GM19467 (cell line): ENCODE data around the gene CCDC9.
A peak's percentile ranks its signal among the peaks of the same experiment; 100 is the strongest.
"Not testable (repeated sequence)": the region's sequence is repeated elsewhere in the genome, so short reads cannot be mapped to it uniquely, and the experiment has no call there.

ENCODE experiments used
- ATAC-seq: cut with Tn5 transposase; IDR thresholded peaks from one replicate; pipeline ENCODE4 v1.9.1; 2021; ENCODE audit warnings: mild to moderate bottlenecking, moderate library complexity; ENCODE audit not compliant: unreplicated experiment

Gene CCDC9

DNA sequence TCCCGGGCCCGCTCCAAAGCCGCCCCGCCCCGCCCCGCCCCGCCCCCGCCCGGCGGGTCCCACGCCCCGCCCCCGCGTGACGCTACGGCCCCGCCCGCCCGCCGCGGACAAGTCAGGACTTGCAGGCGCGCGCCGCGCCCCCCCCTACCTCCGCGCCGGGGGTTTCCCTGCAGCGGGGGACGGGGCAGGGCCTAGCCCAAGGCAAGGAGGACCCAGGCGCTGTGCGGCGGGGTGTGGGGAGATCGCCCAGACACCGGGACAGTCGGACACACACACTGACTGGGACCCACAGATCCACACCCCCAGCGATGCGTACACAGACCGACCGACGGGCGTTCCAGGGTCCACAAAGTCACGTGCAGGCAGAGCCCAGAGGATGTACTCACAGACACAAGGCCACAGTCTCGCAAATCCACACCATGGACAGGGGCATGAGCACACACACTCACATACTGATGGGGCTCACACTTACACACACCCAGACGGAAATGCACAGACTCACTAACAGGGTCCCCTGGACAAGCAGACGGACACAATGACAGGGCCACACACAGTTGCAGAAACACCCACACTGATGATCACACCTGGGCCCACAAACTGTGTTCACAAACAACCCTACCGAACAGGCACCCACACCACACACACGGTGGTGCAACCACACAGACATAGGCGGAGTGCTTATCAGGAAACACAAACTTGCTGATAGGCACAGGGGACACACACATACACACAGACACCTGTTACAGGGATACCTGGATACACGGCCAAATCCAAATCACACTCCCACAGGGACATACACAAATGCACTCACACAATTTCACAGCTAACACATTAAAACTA is 24.9 kb upstream of the CCDC9 start:
- ATAC-seq, result peak; percentile 27

DNA sequence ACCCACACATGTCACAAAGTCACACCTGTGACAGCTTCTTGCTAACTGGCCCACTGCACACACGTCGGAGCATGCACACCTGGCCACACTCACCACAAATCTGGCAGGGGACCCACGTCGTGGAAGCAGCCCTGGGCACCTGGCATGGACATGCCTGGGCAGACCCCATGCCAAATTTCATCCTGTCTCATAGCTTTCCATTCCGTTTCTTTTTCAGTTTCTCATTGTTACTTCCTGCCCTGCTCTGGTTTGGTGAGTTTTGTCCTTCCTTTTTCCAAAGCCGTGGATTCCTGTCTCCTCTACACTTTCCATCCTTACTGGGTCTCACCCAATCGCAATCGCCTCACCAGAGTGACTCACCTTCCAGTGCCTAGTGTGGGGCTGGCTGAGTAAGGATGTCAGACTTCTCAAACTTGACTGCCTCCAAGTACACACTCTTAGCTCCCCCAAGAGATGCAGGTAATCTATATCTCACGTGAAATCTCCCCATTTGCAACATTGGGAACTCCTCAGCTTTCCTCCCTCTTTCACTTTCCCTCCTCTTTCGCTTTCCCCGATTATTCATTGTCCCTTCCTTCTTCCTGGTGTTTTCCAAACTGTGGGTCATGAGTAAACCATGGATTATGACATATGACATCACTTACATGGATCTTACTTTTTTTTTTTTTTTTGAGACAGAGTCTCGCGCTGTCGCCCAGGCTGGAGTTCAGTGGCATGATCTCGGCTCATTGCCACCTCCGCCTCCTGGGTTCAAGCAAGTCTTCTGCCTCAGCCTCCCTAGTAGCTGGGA is 23.7 kb upstream of the CCDC9 start:
- no peak for ATAC-seq

DNA sequence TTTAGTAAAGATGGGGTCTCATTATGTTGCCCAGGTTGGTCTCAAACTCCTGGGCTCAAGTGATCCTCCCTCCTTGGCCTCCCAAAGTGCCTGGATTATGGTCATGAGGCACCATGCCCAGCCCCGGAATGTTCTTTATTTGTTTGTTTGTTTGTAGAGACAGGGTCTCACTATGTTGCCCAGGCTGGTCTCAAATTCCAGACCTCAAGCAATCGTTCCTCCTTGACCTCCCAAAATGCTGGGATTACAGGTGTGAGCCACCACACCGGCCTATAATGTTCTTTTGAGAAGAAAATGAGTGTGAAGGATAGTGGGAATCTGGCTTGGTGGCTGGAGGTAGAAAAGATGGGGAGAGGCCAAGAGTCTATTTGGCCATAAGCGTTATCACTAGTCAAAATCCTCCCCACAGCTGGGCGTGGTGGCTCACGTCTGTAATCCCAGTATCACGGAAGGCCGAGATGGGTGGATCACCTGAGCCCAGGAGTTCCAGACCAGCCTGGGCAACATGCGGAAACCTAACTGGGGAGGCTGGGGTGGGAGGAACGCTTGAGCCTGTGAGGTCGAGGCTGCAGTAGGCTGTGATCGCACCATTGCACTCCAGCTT is 20.2 kb upstream of the CCDC9 start:
- no peak for ATAC-seq

DNA sequence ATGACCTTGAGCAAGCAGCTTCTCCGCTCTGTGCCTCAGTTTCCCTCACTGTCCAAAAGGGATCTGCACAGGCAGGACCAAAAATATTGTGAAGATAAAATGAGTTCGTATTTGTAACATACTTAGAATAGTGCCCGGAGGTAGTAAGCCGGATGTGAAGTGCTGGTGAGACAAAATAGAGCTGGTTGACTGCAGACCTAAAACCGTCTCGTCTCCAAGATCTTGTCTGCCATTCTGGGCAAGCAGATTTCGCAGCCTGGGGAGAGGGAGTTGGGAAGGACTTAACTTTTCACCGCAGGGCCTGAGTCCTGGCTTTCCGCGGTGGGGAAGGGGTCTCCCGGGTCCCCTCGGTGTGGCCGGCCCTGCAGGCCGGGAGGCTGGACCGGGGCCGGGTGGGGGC is 17.2 kb upstream of the CCDC9 start:
- ATAC-seq, result no peak

DNA sequence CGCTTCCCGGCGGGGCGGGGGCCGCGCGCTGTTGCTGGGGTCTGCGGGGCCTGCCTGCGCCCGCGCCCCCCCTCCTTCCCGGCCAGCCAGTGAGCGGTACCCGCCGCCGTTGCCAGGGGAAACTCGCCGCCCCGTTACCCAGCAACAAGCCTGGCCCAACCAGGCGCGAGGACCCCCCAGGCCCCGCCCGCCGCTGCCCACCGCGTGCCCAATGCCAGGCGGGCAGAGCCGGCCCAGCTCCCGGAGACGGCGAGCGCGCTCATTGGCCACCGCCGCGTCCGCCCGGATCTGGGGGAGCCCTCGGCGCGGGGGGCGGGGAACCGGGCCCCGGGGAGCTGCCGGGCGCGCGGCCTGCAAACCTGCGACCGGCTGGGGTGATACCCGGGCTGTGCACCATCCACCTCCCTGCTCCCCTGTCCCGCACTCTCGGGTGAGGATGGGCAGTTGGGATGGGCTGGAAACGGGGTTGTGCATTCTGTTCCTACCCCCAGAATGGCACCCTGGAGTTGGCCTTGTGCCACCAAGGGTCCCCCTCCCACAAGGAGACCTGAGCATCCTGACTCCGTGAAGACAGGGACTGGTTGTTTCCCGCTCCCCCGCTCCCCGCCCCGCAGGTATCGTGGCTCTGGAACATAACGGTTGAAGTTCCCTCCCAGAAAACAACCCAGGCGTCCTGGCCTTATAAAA is 16.6 kb upstream of the CCDC9 start:
- ATAC-seq, result no peak

DNA sequence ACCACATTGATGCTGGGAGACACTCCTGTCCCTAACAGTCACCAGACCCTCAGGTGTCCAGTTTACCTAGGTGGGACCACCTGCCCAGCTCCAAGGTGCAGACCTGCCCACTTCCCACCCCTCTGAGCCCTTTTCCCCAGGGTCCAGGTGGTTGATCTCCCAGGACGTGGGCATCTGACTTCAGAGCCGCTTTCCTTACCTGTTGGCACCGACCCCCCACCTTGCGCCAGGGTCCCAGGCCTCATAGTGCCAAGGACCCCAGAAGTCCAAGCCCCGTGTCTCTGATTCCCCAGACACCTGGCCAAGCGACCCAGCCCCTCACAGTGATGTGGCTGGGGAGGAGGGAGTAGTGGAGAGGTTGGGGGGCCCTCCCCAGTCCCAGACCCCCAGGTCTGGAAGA is 15.8 kb upstream of the CCDC9 start:
- ATAC-seq, result no peak

DNA sequence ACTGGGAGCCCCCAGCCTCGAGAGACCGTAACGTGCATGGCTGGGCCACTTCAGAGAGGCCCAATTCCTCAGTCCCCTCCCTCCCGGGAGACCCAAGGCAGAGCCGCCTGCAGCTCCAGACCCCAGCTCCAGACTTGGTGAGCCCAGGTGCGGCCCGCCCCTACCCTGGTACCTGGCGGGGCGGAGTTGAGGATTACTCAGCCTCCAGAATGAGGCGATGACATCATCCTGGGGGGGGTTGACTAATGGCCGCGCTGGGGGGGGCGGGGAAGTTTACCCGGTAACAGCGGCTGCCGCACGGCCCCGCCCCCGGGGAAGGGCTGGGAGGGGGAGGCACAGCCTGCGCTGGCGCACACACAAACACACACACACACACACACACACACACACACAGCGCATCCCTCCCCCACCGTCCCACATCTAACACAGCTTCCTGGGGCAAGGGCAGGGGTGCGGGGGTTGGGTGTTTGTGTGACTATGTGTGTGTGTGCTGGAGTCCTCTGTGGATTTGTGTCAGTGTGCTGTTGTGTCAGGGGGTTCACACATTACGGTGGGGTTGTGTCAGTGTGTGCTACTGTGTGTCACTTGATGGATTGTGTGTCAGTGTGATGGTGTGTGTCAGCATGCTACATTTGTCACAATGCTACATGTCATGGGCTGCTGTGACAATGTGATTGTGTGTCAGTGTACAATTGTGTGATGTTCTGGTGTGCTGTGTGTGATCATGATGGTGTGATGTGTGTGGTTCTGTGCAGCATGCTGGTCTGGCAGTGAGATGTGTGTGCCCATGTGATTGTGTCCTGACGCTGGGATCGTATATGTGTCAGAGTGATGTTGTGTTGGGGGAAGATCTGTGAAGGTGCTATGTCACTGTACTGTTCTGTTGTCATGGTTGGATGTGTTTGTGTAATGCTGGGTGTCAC is 15.1 kb upstream of the CCDC9 start:
- no peak for ATAC-seq

DNA sequence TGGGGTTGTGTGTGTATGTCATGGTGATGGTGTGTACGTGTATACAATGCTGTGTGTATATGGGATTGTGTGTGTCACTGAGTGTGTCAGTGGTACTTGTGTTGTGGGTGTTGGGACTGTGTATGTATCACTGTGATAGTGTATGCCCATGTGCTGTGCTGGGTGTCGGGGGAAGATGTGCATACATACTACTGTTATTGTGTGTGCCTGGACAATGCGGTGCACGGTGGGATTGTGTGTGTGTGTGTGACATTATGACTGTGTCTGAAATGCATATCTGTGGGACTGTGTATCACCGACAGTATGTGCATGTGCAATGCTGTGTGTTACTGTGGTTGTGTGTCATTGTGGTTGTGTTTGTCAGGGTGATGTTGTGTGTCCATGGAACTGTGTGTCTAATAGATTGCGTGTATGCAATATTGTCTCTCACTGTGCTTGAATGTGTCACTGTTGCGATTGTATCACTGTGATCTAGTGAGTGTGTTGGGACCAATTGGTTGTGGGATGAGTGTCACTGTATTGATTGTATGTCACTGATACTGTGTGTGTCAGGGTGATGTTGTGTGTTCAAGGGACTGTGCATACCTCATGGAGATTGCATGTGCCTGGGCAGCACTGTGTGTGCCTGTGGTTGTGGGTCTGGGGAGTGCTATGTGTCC is 14.3 kb upstream of the CCDC9 start:
- no peak for ATAC-seq

DNA sequence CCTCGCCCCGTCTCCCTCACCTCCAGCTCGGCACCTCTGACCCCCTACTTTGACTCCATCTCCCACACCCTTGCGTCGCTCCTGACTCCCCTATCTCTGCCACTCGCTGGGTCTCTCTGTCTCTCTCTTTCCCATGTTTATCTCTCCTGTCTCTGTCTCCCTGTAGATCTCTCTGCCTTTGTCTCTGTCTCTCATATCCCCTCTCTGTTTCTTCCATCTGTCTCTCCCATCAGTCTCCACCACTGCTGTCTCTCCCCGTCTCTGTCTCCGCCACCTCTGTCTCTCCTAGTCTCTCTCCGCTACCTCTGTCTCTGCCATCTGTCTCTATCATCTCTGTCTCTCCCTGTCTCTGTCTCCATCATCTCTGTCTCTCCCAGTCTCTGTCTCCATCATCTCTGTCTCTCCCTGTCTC is 13.0 kb upstream of the CCDC9 start:
- ATAC-seq, result no peak

DNA sequence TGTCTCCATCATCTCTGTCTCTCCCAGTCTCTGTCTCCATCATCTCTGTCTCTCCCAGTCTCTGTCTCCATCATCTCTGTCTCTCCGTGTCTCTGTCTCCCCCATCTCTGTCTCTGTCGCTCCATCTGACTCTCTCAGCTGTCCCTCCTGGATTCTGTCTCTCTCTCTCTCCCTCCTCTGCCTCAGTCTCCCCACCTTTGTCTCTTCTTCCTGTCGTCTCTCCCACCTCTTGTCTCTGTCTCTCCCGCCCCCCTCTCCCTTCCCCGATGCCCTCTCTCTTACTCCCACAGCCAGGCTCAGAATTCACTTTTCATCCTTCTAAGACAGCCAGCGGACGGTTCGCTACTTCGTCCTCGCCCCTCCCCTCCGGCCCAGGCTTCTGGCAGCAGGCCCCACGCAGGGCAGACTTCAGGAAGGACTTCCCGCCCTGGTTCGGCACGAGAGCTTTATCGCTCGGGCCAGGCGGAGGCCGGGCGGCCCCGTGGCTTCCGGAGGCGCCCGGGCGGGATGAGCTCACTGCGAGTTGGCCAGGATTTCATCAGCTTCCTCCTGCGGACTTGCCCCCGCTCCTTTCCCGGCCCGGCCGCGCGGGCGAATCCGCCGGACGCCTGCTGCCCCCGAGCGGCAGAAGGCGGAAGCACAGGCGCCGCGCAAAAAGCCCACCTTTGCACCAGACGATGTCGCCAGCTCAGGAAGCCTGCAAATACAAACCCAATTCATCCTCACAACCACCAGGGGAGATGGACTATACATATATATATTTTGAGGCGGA is 12.4 kb upstream of the CCDC9 start:
- ATAC-seq, result peak; percentile 56

DNA sequence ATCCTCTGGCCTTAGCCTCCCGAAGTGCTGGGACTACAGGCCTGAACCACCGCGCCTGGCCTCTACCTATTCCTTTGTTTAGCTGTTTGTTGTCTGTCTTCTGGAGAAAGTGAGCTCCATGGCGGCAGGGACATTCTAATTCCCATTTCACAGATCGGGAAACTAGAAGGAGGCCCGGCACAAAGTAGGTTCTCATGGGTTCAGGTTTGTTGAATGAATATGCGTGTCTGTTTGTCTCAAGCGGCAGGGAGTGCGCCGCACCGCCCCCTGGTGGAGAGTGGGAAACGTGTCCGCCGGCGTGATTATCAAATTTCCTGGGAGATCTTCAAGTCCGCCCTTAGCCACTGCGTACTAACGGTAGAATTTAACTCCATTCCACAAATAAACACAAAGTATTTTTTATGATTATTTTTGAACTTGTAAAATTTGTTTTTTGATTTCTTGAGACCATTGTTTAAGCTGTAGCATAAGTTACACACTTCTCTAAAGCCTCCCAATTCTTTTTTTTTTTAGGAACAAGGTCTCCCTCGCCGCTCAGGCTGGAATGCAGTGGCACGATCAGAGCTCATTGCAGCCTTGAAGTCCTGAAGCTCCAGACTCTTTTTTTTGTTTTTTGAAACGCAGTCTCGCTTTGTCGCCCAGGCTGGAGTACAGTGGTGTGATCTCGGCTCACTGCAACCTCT is 8.9 kb upstream of the CCDC9 start:
- no peak for ATAC-seq

DNA sequence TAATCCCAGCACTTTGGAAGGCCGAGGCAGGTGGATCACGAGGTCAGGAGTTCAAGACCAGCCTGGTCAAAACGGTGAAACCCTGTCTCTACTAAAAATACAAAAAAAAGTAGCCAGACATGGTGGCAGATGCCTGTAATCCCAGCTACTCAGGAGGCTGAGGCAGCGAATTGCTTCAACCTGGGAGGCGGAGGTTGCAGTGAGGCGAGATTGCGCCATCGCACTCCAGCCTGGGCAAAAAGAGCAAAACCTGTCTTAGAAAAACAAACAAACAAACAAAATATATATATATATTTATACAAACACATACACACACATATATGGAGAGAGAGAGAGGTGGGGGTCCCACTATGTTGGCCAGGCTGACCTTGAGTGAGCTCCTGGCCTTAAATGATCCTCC is 3.3 kb upstream of the CCDC9 start:
- ATAC-seq, result not testable (repeated sequence)

DNA sequence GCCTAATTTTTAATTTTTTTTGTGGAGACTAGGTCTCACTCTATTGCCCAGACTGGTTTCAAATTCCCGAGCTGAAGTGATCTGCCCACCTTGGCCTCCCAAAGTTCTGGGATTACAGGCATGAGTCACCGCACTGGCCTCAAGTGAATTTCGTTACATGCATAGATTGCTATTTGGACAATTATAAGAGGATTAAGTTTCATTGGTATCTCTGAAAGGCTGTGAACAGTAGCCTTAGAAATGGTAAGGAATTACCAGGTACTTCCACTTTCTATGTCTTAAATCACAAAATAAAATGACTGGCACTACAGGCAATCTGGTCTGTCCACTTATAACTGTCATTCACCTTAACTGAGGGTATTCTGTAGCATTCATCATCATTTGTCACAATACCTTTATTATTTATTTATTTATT is 2.9 kb upstream of the CCDC9 start:
- ATAC-seq, result no peak

DNA sequence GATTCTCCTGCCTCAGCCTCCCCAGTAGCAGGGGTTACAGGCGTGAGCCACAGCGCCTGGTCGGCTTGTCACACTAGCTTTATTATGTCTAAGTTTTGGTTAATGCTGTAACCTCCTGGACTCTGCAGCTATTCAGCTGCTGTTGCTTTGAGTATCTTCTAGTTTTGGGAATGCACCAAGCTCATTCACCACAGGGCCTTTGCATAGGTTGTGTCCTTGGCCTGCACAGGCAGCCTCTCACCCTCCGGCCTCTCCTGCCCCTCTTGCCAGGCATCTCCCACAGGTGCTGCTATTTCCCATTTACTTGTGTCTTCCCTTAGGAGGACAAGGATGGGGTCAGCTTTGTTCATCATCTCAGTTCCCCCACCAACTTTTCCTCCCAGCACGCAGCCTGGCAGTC is 2.4 kb upstream of the CCDC9 start:
- ATAC-seq, result no peak

DNA sequence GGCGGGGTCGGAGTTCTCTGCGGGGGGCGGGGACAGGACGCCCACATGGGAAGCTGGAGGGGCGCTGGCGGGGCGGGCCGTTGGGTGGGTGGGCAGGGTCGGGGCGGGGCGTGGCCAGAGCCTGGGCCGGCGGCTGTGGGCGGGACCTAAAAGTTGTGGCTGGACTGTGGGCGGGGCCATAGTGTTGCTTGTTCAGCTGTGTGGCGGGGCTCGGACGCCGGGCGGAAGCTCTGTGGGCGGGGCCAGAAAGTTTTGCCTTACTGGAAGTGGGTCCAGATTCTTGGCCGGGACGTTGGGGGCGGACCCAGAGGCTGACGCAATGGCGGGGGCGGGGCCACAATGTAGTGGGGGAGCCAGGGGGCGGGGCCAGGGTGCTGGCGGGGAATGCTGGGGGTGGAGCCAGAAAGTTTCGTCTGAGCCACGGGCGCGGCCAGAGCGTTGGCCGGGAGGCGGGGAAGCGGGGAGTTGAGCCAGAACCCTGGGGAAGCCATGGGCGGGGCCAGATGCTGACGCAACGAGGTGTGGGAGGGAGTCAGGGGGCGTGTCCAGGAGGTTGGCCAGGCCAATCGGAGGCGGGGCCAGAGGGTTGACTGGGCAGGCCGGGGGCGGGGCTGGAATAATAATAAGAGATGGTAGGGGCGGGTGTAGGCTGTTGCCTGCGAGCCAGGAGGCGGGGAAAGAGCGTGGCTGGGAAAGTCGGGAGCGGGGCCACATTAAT is 527 bp downstream of the CCDC9 start:
- peak; percentile 60 for ATAC-seq

DNA sequence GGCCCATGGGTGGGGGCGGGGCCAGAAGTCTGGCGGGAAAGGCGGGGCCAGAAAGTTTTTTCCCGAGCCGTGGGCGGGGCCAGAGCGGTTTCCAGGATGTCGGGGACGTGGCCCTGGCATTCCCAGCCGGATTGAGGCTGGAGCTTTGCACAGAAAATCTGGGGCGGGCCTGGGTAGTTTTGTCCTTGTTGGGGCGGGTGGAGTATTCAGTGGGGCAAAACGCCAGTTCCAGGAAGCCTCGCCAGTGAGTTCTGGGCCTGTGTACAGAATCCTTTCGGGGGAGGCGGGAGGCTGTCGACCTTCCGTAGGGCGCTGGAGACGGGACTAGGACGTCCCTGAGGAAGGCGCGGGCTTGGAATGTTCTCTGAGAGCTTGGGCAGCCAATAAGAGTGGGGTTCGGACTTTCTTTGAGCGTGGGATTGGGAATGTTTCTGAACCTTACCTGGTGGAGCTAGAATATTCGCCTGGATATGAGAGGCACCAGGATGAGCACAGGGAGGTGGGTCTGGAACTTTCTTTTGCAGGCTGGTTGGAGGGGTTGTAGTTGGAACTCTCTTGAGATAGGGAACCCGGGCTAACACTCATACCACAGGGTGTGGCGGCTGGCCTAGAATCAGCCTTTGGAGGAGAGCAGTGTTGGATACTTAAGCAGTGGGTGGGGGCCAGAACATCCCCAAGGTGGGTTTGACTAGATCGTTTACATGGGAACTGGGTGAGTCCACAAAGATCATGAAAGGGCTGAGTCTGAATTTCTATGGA is 1.3 kb downstream of the CCDC9 start:
- ATAC-seq, result no peak

DNA sequence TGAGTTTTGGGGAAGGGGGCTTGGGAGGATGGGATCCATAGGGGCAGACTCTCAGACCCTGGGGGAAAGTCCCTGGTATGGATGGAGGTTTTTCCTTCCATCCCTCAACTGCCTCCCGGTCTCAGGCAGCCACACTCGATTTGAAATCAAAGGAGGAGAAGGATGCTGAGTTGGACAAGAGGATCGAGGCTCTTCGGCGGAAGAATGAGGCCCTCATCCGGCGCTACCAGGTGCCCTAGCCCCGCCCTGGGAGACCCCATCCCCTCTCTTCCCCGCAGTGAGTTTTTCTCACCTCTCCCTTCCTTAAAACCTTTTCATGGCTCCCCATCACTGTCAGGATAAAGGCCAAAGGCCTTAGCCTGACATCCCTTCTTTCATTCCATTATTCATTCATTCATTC is 2.1 kb downstream of the CCDC9 start:
- no peak for ATAC-seq
